SIG-M5 treated with dmso at 0.1 percent for 504 hours (cell line): Measurements from ENCODE around the gene TESK2.
"Not testable (repeated sequence)": the region's sequence is repeated elsewhere in the genome, so short reads cannot be mapped to it uniquely, and the experiment has no call there.

Source experiments
- DNase-seq: peaks from one replicate; lab custom pipeline; 2025; ENCODE audit not compliant: unreplicated experiment; lab: John Stamatoyannopoulos, UW

TESK2 gene

DNA sequence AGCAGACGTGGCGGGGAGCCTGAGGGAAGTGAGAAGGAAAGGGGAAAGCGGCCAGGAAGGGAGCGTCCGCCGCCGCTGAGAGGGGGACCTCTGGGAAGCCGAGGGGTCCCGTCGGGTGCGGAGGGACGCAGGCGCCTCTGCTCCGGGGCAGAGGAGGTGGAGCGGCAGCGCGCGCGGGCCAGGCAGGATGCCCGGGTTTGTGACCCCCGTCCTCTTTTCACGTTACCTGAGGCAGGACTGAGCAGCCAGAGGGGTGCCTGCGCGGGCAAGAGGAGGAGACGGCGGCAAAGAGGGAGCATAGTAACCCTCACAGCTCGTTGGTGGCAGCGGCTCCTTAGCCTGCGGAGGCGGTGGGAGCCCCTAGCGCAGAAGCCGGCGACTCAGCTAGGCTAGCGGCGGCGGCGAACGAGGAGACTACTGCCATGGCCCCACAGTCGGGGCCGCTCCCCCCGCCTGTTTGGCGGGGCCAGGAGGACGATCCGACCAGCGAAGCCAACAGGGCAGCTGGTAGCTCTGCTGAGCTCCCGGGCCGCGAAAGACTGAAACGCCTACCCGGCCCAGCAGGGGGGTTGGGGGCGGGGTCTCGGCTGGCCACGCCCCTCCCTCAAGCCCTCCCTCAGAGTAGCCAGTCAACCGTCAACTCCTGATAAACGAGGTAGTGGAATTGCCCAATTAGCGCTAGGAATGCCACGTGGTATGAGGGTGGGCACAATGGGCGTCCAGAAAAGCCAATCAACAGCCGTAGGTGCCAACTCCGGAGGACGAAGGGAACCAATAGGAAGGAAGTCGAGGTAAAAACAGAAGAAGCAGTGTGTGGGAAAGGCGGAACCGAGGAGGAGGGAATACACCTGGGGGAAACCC is at the start of gene TESK2:
TSS of gene TESK2 (minus strand) at position 538 of the 861 bp plus-strand sequence. CDS start 33,378 bp downstream, outside the sequence.
- peak; percentile 96 for DNase-seq

GRCh38 chr1:45536886-45537285 is 45.9 kb upstream of the TESK2 start:
- DNase-seq, result no peak

GRCh38 chr1:45535988-45536766 is 45.2 kb upstream of the TESK2 start:
- DNase-seq, result no peak

DNA sequence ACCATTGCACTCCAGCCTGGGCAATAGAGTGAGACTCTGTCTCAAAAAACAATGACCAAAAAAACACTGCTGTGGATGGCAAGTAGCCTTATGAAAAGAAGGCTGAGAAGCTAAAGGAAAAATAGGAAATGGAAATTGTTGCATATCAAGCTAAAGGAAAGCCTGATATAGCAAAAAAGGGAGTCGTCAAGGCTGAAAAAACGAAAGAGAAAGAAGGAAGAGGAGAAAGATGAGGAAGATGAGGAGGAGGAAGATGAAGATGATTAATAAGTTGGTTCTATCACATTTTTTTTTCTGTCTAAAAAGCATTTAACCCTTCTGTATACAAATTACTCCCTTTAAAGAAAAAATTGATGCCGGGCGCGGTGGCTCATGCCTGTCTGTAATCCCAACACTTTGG is 40.9 kb upstream of the TESK2 start:
- DNase-seq, result no peak

DNA sequence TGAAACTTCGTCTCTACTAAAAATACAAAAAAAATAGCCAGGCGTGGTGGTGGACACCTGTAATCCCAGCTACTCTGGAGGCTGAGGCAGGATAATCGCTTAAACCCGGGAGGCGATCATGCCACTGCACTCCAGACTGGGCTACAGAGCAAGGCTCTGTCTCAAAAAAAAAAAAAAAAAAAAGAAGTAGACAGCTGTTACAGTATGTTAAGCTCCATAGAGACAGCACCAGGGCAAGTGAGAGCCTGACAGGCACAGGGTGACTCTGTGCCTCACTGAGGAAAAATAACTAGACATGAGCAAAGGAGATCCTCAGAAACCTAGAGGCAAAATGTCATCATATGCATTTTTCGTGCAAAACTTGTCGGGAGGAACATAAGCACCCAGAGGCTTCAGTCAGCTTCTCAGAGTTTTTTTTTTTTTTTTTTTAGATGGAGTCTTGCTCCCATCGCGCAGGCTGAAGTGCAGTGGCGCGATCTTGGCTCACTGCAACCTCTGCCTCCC is 39.7 kb upstream of the TESK2 start:
- DNase-seq, result no peak

GRCh38 chr1:45526135-45526644 is 35.2 kb upstream of the TESK2 start:
- no peak for DNase-seq

- DNase-seq, result not testable (repeated sequence)
Measured at GRCh38 chr1:45523975-45524374, 33.0 kb upstream of the TESK2 start.

- not testable (repeated sequence) for DNase-seq
Measured at GRCh38 chr1:45523516-45523915, 32.6 kb upstream of the TESK2 start.

- no peak for DNase-seq
Measured at GRCh38 chr1:45522324-45523104, 31.6 kb upstream of the TESK2 start.

DNA sequence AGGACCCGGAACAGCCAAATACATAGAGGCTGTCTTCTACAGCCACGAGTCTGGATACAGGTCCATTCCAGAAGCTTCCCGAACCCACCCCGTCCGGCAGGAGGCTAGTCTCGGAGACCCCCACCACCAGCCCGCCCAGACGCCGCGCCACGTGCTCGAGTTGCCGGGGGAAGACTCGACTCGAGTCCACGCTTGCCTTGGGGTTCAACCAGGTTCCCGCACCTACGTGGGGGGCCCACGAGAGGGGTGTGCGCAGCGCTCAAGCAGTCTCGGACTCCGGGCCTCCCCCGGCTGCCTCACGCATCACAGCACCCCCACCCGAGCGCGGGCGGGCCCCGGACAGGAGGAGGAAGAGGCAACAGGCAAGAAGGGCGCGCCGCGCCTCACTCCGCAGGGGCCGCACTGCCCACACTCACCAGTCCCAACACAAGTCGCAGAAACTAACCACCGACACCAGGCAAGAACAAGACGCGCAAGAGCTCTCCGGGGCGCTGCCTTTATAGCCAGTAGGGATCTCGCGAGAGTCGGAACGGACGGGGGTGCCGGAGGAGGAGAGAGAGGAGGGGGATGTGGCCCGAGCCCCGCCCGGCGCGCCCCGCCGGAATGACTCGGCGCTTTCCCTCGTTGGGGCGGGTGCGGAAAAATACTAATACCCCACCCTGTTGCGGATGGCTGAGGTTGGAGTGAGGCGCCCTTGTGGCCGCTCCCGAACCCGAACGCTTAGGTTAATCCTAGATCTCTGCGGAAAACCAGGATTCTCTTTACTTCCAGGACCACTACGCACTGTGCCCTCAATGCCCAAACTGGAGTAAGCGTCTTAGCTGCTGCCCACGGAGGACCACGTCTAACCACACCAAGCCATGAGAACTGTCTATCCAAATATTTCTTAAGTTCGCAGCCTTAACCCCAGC is 30.7 kb upstream of the TESK2 start, which contains the start of gene PRDX1:
TSS of gene PRDX1 (minus strand) at position 472 of the 911 bp plus-strand sequence. CDS start 2,841 bp downstream, outside the sequence.
- DNase-seq, result peak; percentile 85

GRCh38 chr1:45519774-45520173 is 28.8 kb upstream of the TESK2 start:
- not testable (repeated sequence) for DNase-seq

- DNase-seq, result no peak
Measured at GRCh38 chr1:45518910-45519309, 27.9 kb upstream of the TESK2 start.

DNA sequence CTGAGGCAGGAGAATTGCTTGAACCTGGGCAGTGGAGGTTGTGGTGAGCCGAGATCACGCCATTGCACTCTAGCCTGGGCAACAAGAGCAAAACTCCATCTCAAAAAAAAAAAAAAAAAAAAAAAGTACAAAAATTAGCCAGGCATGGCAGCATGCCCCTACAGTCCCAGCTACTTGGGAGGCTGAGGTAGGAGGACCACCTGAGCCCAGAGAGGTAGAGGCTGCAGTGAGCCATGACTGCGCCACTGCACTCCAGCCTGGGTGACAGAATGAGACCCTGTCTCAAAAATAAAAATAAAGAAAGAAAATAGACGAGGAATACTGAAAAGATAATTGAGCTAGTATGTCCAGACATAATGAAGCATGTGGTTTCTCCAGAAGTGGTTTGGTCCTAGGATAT is 27.4 kb upstream of the TESK2 start:
- DNase-seq, result not testable (repeated sequence)

DNA sequence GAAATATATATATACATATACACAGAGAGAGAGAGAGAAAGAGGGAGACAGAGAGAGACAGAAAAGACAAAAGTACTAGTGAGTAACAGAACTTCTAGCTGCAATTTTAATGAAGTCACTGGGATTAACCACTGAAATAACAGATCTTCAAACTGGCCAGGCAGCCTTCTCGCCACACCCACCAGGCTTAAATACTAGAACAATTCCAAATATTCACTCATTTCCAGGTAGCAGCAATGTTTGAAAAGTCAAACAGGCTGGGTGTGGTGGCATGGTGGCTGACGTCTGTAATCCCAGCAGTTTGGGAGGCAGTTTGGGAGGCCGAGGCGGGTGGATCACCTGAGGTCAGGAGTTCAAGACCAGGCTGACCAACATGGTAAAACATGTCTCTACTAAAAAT is 25.5 kb upstream of the TESK2 start:
- DNase-seq, result no peak

DNA sequence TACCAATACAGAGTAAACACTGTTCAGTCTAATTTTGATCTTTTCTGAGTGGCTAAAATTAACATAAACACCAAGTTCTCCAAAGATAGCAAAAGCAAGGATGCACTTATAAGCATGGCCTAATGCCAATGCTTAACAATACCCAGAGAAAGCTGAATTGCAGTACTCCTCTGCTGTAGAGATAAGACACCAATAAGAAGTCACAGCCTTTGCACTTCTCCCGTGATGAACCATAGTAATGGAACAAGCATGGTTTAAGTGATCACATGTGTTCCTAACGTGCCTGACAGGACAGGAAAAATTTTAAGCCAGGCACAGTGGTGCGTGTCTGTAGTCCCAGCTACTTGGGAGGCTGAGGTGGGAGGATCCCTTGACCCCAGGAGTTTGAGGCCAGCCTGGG is 25.1 kb upstream of the TESK2 start:
- DNase-seq, result no peak

DNA sequence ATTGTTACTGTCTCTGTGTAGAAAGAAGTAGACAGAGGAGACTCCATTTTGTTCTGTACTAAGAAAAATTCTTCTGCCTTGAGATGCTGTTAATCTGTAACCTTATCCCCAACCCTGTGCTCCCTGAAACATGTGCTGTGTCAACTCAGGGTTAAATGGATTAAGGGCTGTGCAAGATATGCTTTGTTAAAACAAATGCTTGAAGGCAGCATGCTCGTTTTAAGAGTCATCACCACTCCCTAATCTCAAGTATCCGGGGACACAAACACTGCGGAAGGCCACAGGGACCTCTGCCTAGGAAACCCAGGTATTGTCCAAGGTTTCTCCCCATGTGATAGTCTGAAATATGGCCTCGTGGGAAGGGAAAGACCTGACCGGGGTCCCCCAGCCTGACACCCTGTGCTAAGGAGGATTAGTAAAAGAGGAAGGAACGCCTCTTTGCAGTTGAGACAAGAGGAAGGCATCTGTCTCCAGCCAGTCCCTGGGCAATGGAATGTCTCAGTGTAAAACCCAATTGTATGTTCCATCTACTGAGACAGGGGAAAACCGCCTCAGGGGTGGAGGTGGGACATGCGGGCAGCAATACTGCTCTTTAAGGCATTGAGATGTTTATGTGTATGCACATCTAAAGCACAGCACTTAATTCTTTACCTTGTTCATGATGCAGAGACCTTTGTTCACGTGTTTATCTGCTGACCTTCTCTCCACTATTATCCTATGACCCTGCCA is 22.7 kb upstream of the TESK2 start:
- not testable (repeated sequence) for DNase-seq

DNA sequence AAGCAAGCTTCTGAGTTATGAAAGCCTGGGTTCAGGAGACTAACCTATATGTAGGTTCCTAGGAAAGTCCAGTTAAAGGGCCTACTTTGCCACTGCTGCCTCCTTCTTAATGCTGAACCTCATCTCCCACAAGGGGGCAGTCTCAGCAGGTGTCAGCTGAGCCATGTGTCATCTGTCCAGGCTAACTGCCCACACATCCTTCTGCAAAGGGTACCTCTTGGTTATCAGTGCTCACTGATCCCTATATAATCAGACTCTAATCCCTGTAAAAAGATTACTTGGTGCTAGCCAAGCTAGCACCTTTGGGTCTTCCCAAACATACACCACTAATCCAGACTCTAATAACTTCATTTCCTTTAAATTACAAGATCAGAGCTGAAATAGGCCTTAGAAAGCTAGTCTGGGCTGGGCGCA is 21.7 kb upstream of the TESK2 start:
- DNase-seq, result peak; percentile 30

DNA sequence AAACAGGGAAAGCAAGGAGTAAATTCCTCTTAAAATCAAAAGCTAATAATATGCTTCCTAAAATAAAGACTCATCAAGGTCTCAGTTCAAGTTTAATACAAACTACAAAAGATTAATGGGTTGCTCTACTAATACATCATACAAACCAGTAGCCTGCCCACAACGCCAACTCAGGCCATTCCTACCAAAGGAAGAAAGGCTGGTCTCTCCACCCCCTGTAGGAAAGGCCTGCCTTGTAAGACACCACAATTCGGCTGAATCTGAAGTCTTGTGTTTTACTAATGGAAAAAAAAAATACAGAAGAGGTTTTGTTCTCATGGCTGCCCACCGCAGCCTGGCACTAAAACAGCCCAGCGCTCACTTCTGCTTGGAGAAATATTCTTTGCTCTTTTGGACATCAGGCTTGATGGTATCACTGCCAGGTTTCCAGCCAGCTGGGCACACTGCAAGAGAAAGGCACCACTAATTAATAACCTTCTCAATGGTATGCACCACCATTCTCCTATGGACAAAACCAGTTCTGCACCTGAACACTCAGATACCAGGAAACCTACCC is 20.1 kb upstream of the TESK2 start:
- no peak for DNase-seq
